ENCODE measurements around the gene SCN1A. TPM values are rescaled to one million over a fixed set of nuclear protein-coding genes. Genes with fewer than 3 reads are reported as not detected.

The SCN1A gene
- total RNA-seq, 2 donors from 2014 or later, result not detected

GRCh38 chr2:166057370-166058164 is 70.3 kb downstream of the SCN1A start:
- 5% methylated on average over 4 of the region's 4 CpGs for WGBS, 2 donors
- H3K36me3 ChIP-seq (replicated peaks in 1 of 2; ENCODE audit: insufficient read depth in 1 of 2, low read depth in 2 of 2), result no peaks in the 10 kb centered on the region
- H3K4me3 ChIP-seq, result no peak overlapping the region
- H3K9me3 ChIP-seq, result no peaks in the 10 kb centered on the region
- no peak for TF ChIP-seq POLR2A (IDR thresholded peaks at IDR 0.05)
- TF ChIP-seq CTCF (IDR thresholded peaks at IDR 0.05), result peak; percentile 38 to 57 (median 49)
- DNase-seq (no peak), ATAC-seq (peak; percentile 63)
- H3K4me1 ChIP-seq, result peaks cover 5% of the 10 kb centered on the region
- H3K27me3 ChIP-seq, result no peaks in the 10 kb centered on the region
- no peak overlapping the region for H3K27ac ChIP-seq
- intact Hi-C loops (cut with DNase I), result no loop called here

- intact Hi-C loops (cut with DNase I), result no loop called here
- no peaks in the 10 kb centered on the region for H3K36me3 ChIP-seq (replicated peaks in 1 of 2; ENCODE audit: insufficient read depth in 1 of 2, low read depth in 2 of 2)
- TF ChIP-seq CTCF (IDR thresholded peaks at IDR 0.05), result no peak
- no peak for TF ChIP-seq POLR2A (IDR thresholded peaks at IDR 0.05)
- H3K27ac ChIP-seq, result no peak overlapping the region
- H3K9me3 ChIP-seq, result no peaks in the 10 kb centered on the region
- ATAC-seq, result no peak
- no peaks in the 10 kb centered on the region for H3K27me3 ChIP-seq
- no peak for DNase-seq
- H3K4me3 ChIP-seq, result no peak overlapping the region
- H3K4me1 ChIP-seq, result no peaks in the 10 kb centered on the region
- WGBS, 2 donors, result 59 to 67% methylated on average over 5 of the region's 5 CpGs
Observed at GRCh38 chr2:166044853-166045483, 82.9 kb downstream of the SCN1A start.

- H3K9me3 ChIP-seq, result no peaks in the 10 kb centered on the region
- intact Hi-C loops (cut with DNase I), result no loop called here
- ATAC-seq (no peak), DNase-seq (no peak)
- no peaks in the 10 kb centered on the region for H3K36me3 ChIP-seq (replicated peaks in 1 of 2; ENCODE audit: insufficient read depth in 1 of 2, low read depth in 2 of 2)
- no peak overlapping the region for H3K27ac ChIP-seq
- no peaks in the 10 kb centered on the region for H3K4me1 ChIP-seq
- TF ChIP-seq CTCF (IDR thresholded peaks at IDR 0.05) (no peak), POLR2A (IDR thresholded peaks at IDR 0.05) (no peak)
- H3K27me3 ChIP-seq, result no peaks in the 10 kb centered on the region
- no peak overlapping the region for H3K4me3 ChIP-seq
Observed at GRCh38 chr2:166042768-166043390, 84.9 kb downstream of the SCN1A start.

- DNase-seq (no peak), ATAC-seq (no peak)
- 30 to 44% methylated on average over 1 of the region's 1 CpG for WGBS, 2 donors
- Histone ChIP-seq H3K27me3 (no peaks in the 10 kb centered on the region), H3K36me3 (replicated peaks in 1 of 2; ENCODE audit: insufficient read depth in 1 of 2, low read depth in 2 of 2) (no peaks in the 10 kb centered on the region), H3K27ac (no peak overlapping the region), H3K4me1 (no peaks in the 10 kb centered on the region), H3K9me3 (no peaks in the 10 kb centered on the region), H3K4me3 (no peak overlapping the region)
- no peak for TF ChIP-seq CTCF (IDR thresholded peaks at IDR 0.05)
- no peak for TF ChIP-seq POLR2A (IDR thresholded peaks at IDR 0.05)
- intact Hi-C loops (cut with DNase I), result no loop called here
Observed at GRCh38 chr2:166042356-166042755, 85.5 kb downstream of the SCN1A start.
